ENCODE measurements around the gene ATF4.

ATF4 gene

DNA sequence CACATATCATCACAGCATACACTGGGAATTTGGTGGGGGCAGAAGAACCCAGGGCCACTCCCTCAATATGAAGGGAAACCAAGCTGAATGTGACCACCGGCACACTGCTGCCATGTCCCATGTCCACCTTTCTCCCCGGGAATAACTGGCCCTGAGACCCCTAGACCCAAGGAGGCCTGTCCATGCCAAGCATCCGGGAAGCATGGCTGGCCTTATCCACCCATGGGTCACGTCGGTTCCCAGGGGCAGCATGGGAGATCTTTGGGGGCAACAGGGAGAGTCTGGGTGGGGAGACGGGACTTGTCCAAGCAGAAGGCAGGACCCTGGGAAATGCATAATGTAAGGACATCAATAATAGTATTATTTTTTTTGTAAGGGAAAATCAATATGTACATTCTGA lies 28.7 kb upstream of the ATF4 start:
- Histone ChIP-seq H3K36me3 (ENCODE audit: control insufficient read depth, low read length) (peaks cover 29% of the 10 kb centered on the region), H4K20me1 (ENCODE audit: control insufficient read depth, insufficient read depth, low read depth, low read length) (no peaks in the 10 kb centered on the region; the same call in 1 of the 2 replicates), H3K4me2 (ENCODE audit: low read length) (no peak overlapping the region), H3K27ac (ENCODE audit: low read depth, low read length) (no peak overlapping the region), H3K79me2 (ENCODE audit: control insufficient read depth, low read length) (peaks cover 9% of the 10 kb centered on the region), H3K9me2 (replicated peaks; ENCODE audit: control insufficient read depth, low read length) (no peaks in the 10 kb centered on the region), H3K4me1 (ENCODE audit: control insufficient read depth, low read length) (peaks cover 43% of the 10 kb centered on the region), H3K4me3 (ENCODE audit: low read length) (no peak overlapping the region), H3K27me3 (ENCODE audit: control insufficient read depth, low read length) (no peaks in the 10 kb centered on the region), H3K9me3 (ENCODE audit: control insufficient read depth, insufficient read depth, low read length) (no peaks in the 10 kb centered on the region), H3F3A (ENCODE audit: control insufficient read depth, insufficient read depth) (peaks cover 12% of the 10 kb centered on the region; the same call in 1 of the 2 replicates)
- TF ChIP-seq, protein P1, sequence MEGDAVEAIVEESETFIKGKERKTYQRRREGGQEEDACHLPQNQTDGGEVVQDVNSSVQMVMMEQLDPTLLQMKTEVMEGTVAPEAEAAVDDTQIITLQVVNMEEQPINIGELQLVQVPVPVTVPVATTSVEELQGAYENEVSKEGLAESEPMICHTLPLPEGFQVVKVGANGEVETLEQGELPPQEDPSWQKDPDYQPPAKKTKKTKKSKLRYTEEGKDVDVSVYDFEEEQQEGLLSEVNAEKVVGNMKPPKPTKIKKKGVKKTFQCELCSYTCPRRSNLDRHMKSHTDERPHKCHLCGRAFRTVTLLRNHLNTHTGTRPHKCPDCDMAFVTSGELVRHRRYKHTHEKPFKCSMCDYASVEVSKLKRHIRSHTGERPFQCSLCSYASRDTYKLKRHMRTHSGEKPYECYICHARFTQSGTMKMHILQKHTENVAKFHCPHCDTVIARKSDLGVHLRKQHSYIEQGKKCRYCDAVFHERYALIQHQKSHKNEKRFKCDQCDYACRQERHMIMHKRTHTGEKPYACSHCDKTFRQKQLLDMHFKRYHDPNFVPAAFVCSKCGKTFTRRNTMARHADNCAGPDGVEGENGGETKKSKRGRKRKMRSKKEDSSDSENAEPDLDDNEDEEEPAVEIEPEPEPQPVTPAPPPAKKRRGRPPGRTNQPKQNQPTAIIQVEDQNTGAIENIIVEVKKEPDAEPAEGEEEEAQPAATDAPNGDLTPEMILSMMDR (IDR thresholded peaks at IDR 0.05; ENCODE audit: low read depth, low read length, poor library complexity, severe bottlenecking): no peak
- TF ChIP-seq EZH2phosphoT487 (IDR thresholded peaks at IDR 0.05; ENCODE audit: borderline replicate concordance, low read length): no peak

DNA sequence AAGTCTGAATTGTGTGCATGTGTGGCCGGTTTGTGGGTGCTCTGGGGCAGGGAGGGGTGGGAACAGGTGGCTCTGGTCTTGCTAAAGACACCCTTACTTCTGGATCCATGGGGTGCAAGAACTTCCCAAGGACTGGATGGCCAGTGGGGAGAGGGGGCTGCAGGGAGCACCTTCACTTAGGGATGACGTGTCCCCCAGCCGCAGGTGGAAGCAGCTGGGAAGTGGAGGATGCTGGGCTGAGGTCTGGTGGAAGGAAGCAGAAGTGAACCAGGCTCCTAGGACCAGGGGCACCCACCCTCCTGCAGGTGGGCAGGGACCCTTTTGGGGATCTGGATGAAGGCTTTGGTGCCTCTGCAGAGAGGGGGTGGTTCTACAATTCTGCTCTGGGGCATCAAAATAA lies 28.2 kb upstream of the ATF4 start:
- no peak overlapping the region for H3K4me2 ChIP-seq (ENCODE audit: low read length)
- H3K27ac ChIP-seq (ENCODE audit: low read depth, low read length): no peak overlapping the region
- H3K9me2 ChIP-seq (replicated peaks; ENCODE audit: control insufficient read depth, low read length): no peaks in the 10 kb centered on the region
- peaks cover 29% of the 10 kb centered on the region for H3K36me3 ChIP-seq (ENCODE audit: control insufficient read depth, low read length)
- no peaks in the 10 kb centered on the region for H3K9me3 ChIP-seq (ENCODE audit: control insufficient read depth, insufficient read depth, low read length)
- H3K4me1 ChIP-seq (ENCODE audit: control insufficient read depth, low read length): peaks cover 44% of the 10 kb centered on the region
- H4K20me1 ChIP-seq (ENCODE audit: control insufficient read depth, insufficient read depth, low read depth, low read length): no peaks in the 10 kb centered on the region; the same call in 1 of the 2 replicates
- no peaks in the 10 kb centered on the region for H3K27me3 ChIP-seq (ENCODE audit: control insufficient read depth, low read length)
- no peak overlapping the region for H3K4me3 ChIP-seq (ENCODE audit: low read length)
- peaks cover 12% of the 10 kb centered on the region; the same call in 1 of the 2 replicates for H3F3A ChIP-seq (ENCODE audit: control insufficient read depth, insufficient read depth)
- H3K79me2 ChIP-seq (ENCODE audit: control insufficient read depth, low read length): peaks cover 9% of the 10 kb centered on the region
- TF ChIP-seq, protein P1 (IDR thresholded peaks at IDR 0.05; ENCODE audit: low read depth, low read length, poor library complexity, severe bottlenecking): no peak
- TF ChIP-seq EZH2phosphoT487 (IDR thresholded peaks at IDR 0.05; ENCODE audit: borderline replicate concordance, low read length): no peak

DNA sequence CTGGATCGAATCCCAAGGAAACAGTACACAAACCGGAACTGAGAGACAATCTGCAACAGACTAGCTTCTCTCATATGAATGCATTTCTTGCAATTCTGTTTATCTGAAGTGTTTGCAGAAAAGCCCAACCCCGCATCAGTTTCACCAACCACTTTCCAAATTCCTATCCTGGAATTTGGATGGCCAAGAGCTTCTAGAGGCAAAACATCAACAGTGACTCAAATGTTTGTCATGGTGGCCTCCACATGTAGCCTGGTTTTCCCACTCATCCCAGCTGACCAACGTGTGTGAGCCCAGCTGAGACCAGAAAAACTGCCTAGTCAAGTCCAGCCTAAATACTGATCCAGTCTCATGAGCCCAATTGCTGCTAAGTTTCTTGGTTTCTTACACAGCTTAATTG lies 26.6 kb upstream of the ATF4 start:
- H3K27me3 ChIP-seq (ENCODE audit: control insufficient read depth, low read length): no peaks in the 10 kb centered on the region
- H3K4me2 ChIP-seq (ENCODE audit: low read length): no peak overlapping the region
- no peaks in the 10 kb centered on the region for H3K9me2 ChIP-seq (replicated peaks; ENCODE audit: control insufficient read depth, low read length)
- no peak overlapping the region for H3K27ac ChIP-seq (ENCODE audit: low read depth, low read length)
- no peak for TF ChIP-seq EZH2phosphoT487 (IDR thresholded peaks at IDR 0.05; ENCODE audit: borderline replicate concordance, low read length)
- TF ChIP-seq, protein P1 (IDR thresholded peaks at IDR 0.05; ENCODE audit: low read depth, low read length, poor library complexity, severe bottlenecking): no peak
- peaks cover 12% of the 10 kb centered on the region; the same call in 1 of the 2 replicates for H3F3A ChIP-seq (ENCODE audit: control insufficient read depth, insufficient read depth)
- H3K9me3 ChIP-seq (ENCODE audit: control insufficient read depth, insufficient read depth, low read length): no peaks in the 10 kb centered on the region
- peaks cover 9% of the 10 kb centered on the region for H3K79me2 ChIP-seq (ENCODE audit: control insufficient read depth, low read length)
- H3K4me1 ChIP-seq (ENCODE audit: control insufficient read depth, low read length): peaks cover 44% of the 10 kb centered on the region
- peaks cover 18% of the 10 kb centered on the region for H3K36me3 ChIP-seq (ENCODE audit: control insufficient read depth, low read length)
- H3K4me3 ChIP-seq (ENCODE audit: low read length): no peak overlapping the region
- no peaks in the 10 kb centered on the region; the same call in 1 of the 2 replicates for H4K20me1 ChIP-seq (ENCODE audit: control insufficient read depth, insufficient read depth, low read depth, low read length)

All from DOHH2 (cell line).